ENCODE results near the gene PTX4. TPM values are rescaled to one million over a fixed set of nuclear protein-coding genes. Genes with fewer than 3 reads are reported as not detected.

Gene PTX4
- total and polyA plus RNA-seq, 4 donors = 0.08 to 0.61 TPM; not detected in 2

- TF ChIP-seq, protein P1, sequence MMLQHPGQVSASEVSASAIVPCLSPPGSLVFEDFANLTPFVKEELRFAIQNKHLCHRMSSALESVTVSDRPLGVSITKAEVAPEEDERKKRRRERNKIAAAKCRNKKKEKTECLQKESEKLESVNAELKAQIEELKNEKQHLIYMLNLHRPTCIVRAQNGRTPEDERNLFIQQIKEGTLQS (IDR thresholded peaks at IDR 0.05) = no peak
- TF ChIP-seq RXRA (IDR thresholded peaks at IDR 0.05) (no peak), YY1 (IDR thresholded peaks at IDR 0.05) (no peak), NR2F2 (IDR thresholded peaks at IDR 0.05) (no peak)
- TF ChIP-seq, protein P2, sequence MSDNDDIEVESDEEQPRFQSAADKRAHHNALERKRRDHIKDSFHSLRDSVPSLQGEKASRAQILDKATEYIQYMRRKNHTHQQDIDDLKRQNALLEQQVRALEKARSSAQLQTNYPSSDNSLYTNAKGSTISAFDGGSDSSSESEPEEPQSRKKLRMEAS (IDR thresholded peaks at IDR 0.05) = no peak
These were observed 1.2 kb downstream of the PTX4 start (continued) for GRCh38 chr16:1487395-1488053.

DNA sequence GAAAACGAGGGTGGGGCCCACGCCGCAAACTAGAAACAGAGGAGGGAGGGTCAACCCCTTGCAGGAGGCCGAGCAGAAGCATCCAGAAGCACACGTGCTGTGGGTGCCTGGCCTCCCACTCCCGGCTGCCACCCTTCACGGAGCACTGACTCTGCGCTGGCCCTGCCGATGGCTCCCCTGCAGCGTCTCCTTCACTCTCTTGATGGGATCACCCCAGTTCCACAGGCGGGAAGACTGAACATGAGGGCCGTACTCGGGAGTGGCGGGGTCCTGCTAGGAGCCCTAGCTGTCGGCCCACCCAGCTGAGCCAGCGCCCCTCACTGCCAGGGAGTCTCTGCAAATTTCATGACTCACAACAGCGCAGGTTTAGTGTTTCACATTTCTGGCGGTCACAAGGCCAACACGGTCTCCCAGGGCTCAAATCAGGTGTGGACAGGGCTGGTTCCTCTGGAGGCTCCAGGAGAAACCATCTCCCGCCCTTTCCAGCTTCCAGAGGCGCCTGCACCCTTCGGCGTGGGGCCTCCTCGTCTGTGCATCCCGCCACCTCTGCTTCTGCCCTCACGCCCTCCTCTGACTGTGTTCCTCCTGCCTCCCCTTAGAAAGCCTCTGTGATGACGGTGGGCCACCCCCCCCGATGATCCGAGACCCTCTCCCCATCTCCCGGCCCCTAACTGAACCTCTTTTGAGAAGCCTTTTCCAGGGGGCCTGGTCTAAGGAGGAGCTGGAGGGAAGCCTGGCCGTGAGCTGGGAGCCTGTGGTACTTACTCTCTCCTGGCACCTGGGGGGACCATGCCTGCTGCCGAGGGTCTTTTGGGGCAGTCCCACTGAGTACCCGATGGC, 2.0 kb downstream of the PTX4 start:
- no peak overlapping the region for H3K4me3 ChIP-seq (ENCODE audit: low read depth in 1 of 3, low read length in 3 of 3)
- DNase-seq (ENCODE audit: low spot score) = no peak
- no peaks in the 10 kb centered on the region for H3K36me3 ChIP-seq (ENCODE audit: control insufficient read depth in 4 of 4, insufficient read depth in 3 of 4, low read depth in 1 of 4, low read length in 3 of 4)
- no peak overlapping the region for H3K9ac ChIP-seq (ENCODE audit: low read depth in 1 of 2, low read length in 2 of 2)
- TF ChIP-seq JUND (IDR thresholded peaks at IDR 0.05) (no peak), TAF1 (conservative IDR thresholded peaks at IDR 0.05) (no peak), GABPA (IDR thresholded peaks at IDR 0.05 in 1 of 2, conservative IDR thresholded peaks at IDR 0.05 in 1 of 2) (no peak), RAD21 (IDR thresholded peaks at IDR 0.05) (no peak), EGR1 (IDR thresholded peaks at IDR 0.05; ENCODE audit: low read depth in 2 of 2) (no peak), YY1 (IDR thresholded peaks at IDR 0.05) (no peak), FOXA2 (IDR thresholded peaks at IDR 0.05) (no peak), HNF4G (IDR thresholded peaks at IDR 0.05) (no peak), FOXA1 (IDR thresholded peaks at IDR 0.05) (no peak), SP1 (IDR thresholded peaks at IDR 0.05) (no peak), HNF4A (conservative IDR thresholded peaks at IDR 0.05) (no peak), NR2F2 (IDR thresholded peaks at IDR 0.05) (no peak), RXRA (IDR thresholded peaks at IDR 0.05) (no peak)
- TF ChIP-seq, protein P3, sequence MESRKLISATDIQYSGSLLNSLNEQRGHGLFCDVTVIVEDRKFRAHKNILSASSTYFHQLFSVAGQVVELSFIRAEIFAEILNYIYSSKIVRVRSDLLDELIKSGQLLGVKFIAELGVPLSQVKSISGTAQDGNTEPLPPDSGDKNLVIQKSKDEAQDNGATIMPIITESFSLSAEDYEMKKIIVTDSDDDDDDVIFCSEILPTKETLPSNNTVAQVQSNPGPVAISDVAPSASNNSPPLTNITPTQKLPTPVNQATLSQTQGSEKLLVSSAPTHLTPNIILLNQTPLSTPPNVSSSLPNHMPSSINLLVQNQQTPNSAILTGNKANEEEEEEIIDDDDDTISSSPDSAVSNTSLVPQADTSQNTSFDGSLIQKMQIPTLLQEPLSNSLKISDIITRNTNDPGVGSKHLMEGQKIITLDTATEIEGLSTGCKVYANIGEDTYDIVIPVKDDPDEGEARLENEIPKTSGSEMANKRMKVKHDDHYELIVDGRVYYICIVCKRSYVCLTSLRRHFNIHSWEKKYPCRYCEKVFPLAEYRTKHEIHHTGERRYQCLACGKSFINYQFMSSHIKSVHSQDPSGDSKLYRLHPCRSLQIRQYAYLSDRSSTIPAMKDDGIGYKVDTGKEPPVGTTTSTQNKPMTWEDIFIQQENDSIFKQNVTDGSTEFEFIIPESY (IDR thresholded peaks at IDR 0.05) = no peak
- TF ChIP-seq, protein P1 (IDR thresholded peaks at IDR 0.05) = no peak
- TF ChIP-seq, protein P4, sequence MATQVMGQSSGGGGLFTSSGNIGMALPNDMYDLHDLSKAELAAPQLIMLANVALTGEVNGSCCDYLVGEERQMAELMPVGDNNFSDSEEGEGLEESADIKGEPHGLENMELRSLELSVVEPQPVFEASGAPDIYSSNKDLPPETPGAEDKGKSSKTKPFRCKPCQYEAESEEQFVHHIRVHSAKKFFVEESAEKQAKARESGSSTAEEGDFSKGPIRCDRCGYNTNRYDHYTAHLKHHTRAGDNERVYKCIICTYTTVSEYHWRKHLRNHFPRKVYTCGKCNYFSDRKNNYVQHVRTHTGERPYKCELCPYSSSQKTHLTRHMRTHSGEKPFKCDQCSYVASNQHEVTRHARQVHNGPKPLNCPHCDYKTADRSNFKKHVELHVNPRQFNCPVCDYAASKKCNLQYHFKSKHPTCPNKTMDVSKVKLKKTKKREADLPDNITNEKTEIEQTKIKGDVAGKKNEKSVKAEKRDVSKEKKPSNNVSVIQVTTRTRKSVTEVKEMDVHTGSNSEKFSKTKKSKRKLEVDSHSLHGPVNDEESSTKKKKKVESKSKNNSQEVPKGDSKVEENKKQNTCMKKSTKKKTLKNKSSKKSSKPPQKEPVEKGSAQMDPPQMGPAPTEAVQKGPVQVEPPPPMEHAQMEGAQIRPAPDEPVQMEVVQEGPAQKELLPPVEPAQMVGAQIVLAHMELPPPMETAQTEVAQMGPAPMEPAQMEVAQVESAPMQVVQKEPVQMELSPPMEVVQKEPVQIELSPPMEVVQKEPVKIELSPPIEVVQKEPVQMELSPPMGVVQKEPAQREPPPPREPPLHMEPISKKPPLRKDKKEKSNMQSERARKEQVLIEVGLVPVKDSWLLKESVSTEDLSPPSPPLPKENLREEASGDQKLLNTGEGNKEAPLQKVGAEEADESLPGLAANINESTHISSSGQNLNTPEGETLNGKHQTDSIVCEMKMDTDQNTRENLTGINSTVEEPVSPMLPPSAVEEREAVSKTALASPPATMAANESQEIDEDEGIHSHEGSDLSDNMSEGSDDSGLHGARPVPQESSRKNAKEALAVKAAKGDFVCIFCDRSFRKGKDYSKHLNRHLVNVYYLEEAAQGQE (IDR thresholded peaks at IDR 0.05) = no peak
- TF ChIP-seq, protein P2 (IDR thresholded peaks at IDR 0.05) = no peak
- H3K27ac ChIP-seq (ENCODE audit: low read depth in 1 of 2, low read length in 2 of 2) = no peak overlapping the region
- no peaks in the 10 kb centered on the region for H3K27me3 ChIP-seq (ENCODE audit: control insufficient read depth in 4 of 4, insufficient read depth in 4 of 4, low read length in 3 of 4)
- H3K9me3 ChIP-seq (ENCODE audit: control insufficient read depth in 4 of 4, low read length in 3 of 4) = no peaks in the 10 kb centered on the region
- WGBS = 81% methylated on average over 33 of the region's 33 CpGs
- H3K4me1 ChIP-seq (ENCODE audit: control insufficient read depth in 4 of 4, insufficient read depth in 4 of 4, low read length in 3 of 4) = no peaks in the 10 kb centered on the region

Measured in liver (tissue), 9 donors.